Liver (tissue), 3 donors: ENCODE results near the gene NKAIN2.

Experiments used
- RXRA ChIP-seq, 2 donors: IDR thresholded peaks; 2 replicates each; pipeline ENCODE4 v1.6.1; 2017 to 2018; ENCODE audit warnings: antibody characterized with exemption in 2 of 2, mild to moderate bottlenecking in 1 of 2
- SP1 ChIP-seq: IDR thresholded peaks from 2 replicates; pipeline ENCODE4 v1.6.1; 2018; ENCODE audit warnings: antibody characterized with exemption, mild to moderate bottlenecking
- TF ChIP-seq, protein P1 (sequence below): fragments of 150-350 bp; IDR thresholded peaks from 2 replicates; pipeline ENCODE4 v1.5.1; 2017; ENCODE audit warnings: improper control_type of control experiment, low read depth, low read length; ENCODE audit not compliant: missing input control
- TF ChIP-seq, protein P2 (sequence below): IDR thresholded peaks from 2 replicates; pipeline ENCODE4 v1.6.1; 2016; ENCODE audit warnings: antibody characterized with exemption
- donor health status: healthy.
- donor health status: healthy.

- TF ChIP-seq, protein P1, sequence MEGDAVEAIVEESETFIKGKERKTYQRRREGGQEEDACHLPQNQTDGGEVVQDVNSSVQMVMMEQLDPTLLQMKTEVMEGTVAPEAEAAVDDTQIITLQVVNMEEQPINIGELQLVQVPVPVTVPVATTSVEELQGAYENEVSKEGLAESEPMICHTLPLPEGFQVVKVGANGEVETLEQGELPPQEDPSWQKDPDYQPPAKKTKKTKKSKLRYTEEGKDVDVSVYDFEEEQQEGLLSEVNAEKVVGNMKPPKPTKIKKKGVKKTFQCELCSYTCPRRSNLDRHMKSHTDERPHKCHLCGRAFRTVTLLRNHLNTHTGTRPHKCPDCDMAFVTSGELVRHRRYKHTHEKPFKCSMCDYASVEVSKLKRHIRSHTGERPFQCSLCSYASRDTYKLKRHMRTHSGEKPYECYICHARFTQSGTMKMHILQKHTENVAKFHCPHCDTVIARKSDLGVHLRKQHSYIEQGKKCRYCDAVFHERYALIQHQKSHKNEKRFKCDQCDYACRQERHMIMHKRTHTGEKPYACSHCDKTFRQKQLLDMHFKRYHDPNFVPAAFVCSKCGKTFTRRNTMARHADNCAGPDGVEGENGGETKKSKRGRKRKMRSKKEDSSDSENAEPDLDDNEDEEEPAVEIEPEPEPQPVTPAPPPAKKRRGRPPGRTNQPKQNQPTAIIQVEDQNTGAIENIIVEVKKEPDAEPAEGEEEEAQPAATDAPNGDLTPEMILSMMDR: no peak
- TF ChIP-seq SP1: no peak
- TF ChIP-seq, protein P2, sequence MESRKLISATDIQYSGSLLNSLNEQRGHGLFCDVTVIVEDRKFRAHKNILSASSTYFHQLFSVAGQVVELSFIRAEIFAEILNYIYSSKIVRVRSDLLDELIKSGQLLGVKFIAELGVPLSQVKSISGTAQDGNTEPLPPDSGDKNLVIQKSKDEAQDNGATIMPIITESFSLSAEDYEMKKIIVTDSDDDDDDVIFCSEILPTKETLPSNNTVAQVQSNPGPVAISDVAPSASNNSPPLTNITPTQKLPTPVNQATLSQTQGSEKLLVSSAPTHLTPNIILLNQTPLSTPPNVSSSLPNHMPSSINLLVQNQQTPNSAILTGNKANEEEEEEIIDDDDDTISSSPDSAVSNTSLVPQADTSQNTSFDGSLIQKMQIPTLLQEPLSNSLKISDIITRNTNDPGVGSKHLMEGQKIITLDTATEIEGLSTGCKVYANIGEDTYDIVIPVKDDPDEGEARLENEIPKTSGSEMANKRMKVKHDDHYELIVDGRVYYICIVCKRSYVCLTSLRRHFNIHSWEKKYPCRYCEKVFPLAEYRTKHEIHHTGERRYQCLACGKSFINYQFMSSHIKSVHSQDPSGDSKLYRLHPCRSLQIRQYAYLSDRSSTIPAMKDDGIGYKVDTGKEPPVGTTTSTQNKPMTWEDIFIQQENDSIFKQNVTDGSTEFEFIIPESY: no peak
- TF ChIP-seq RXRA (IDR thresholded peaks at IDR 0.05): no peak
Observed at GRCh38 chr6:124677874-124678273, 874.2 kb downstream of the NKAIN2 start.
